ENCODE measurements around the gene ALOX5AP. TPM values are rescaled to one million over a fixed set of nuclear protein-coding genes. Genes with fewer than 3 reads are reported as not detected.

ALOX5AP gene
- total RNA-seq, 2 experiments from 2014 or later, result 40.5 to 42.2 TPM

DNA sequence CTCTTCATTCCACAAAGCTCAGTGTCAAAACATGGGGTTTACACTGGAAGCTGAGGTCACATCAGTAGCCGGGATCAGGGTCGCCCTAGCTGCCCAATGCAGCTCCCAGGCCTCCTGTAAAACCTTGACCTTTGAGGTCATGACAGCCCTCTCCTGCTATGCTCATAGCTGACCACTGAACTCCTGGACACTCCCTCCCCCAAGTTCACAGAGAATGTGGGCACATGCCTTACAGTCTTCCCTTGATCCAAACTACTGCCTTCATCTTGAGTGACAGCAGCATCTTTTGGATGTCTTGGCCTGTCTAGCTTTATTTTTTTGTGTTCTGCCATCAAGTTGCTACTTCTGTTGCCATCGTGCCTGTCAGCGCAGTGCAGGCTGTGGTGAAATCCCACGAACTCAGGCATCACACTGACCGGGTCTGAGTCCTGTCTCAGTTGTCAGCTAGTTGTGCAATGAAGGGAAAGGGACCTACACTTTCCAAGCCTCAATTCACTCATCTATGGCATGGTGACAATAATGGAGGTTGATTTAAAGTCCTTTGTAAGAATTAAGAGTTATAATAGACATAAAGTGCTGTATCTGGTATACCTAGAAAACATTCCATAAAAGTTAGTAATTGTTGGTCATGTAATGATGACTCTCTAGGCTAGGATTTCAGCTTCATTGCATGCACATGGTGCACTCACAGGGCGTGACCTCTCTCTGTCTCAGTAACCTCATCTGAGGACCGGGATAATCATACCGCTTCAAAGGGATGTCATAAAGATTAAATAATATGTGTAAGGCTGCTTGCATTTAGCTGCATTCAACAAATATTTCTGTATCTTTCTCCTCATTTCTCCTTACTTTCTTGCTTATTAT lies 16.4 kb upstream of the ALOX5AP start:
- H3K36me3 Mint-ChIP-seq (ENCODE audit: low read depth), result no peaks in the 10 kb centered on the region
- H3K9me3 Mint-ChIP-seq, result no peaks in the 10 kb centered on the region
- peaks cover 11% of the 10 kb centered on the region for H3K4me1 Mint-ChIP-seq (ENCODE audit: low read depth)
- DNase-seq (no peak), ATAC-seq (no peak)
- intact Hi-C loops (cut with micrococcal nuclease), result no loop called here
- POLR2A ChIA-PET, result no interaction called here
- CTCF ChIA-PET, result interaction anchor here (1.3 to 1.6 kb wide), 2 partner anchors 12 to 19 kb away, joined by 3 to 4 read pairs; no protein-coding TSS in a partner anchor
- TF ChIP-seq, protein P1, sequence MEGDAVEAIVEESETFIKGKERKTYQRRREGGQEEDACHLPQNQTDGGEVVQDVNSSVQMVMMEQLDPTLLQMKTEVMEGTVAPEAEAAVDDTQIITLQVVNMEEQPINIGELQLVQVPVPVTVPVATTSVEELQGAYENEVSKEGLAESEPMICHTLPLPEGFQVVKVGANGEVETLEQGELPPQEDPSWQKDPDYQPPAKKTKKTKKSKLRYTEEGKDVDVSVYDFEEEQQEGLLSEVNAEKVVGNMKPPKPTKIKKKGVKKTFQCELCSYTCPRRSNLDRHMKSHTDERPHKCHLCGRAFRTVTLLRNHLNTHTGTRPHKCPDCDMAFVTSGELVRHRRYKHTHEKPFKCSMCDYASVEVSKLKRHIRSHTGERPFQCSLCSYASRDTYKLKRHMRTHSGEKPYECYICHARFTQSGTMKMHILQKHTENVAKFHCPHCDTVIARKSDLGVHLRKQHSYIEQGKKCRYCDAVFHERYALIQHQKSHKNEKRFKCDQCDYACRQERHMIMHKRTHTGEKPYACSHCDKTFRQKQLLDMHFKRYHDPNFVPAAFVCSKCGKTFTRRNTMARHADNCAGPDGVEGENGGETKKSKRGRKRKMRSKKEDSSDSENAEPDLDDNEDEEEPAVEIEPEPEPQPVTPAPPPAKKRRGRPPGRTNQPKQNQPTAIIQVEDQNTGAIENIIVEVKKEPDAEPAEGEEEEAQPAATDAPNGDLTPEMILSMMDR (IDR thresholded peaks at IDR 0.05), result no peak
- no peaks in the 10 kb centered on the region for H3K27me3 Mint-ChIP-seq
- H3K27ac Mint-ChIP-seq, result no peak overlapping the region
- H3K4me3 Mint-ChIP-seq, result no peak overlapping the region

DNA sequence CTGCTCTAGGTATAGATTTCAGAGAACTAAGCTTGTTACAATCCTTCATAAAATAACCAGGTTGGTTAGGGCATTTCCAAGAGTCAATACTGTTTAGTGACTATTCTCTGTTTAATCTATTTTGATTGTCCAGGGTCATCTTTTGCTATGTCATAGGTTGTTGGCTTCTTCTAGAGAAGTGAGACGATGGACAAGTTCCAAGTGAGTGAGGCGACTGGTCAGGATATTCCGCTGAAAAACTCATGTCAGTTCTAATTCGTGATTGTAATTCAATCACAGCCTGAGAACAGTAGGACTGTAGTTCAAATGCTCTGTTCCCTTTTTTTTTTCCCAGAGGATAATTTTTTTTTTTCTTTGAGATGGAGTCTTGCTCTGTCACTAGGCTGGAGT lies 15.8 kb upstream of the ALOX5AP start:
- ChIA-PET POLR2A (no interaction called here), CTCF (interaction anchor here (1.3 to 1.6 kb wide), 2 partner anchors 13 to 19 kb away, joined by 3 to 4 read pairs; no protein-coding TSS in a partner anchor)
- Mint-ChIP-seq H3K27me3 (no peaks in the 10 kb centered on the region), H3K9me3 (no peaks in the 10 kb centered on the region), H3K4me1 (ENCODE audit: low read depth) (peaks cover 11% of the 10 kb centered on the region), H3K36me3 (ENCODE audit: low read depth) (no peaks in the 10 kb centered on the region), H3K27ac (no peak overlapping the region), H3K4me3 (no peak overlapping the region)
- TF ChIP-seq, protein P1 (IDR thresholded peaks at IDR 0.05), result no peak
- ATAC-seq (no peak), DNase-seq (no peak)
- intact Hi-C loops (cut with micrococcal nuclease), result no loop called here

DNA sequence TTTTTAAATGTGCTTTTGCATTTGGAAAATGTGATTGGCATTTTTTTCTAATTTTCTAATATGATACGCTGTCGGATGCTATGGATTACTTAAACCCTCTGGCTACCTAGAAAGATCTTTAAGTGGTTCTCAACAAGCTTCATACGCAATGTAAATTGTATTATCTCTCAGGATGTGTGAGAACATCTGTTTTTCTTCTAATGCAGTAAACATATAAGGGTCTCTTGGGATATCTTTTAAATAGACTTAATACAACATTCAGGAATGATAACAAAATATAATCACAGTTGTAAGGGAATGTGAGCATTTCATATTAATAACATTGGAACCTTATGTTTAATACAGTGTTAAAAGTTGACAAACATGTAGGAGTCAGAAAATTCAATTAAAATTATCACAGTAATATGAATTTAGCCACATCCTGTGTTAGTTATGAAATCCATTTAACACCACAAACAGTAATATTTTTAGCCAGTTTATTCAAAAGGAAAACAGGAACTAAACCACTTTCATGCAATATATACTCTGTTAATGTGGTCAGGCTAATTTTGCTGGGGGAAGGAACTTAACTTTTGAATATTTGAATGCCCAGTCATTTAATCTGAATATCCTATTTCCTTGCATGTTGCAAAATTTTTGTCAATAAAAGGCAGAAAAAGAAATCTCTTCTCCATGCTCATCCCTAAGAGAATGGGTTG lies 15.0 kb upstream of the ALOX5AP start:
- H3K4me3 Mint-ChIP-seq, result no peak overlapping the region
- TF ChIP-seq, protein P1 (IDR thresholded peaks at IDR 0.05), result no peak
- H3K27ac Mint-ChIP-seq, result no peak overlapping the region
- H3K4me1 Mint-ChIP-seq (ENCODE audit: low read depth), result peaks cover 11% of the 10 kb centered on the region
- POLR2A ChIA-PET, result no interaction called here
- H3K27me3 Mint-ChIP-seq, result no peaks in the 10 kb centered on the region
- peaks cover 2% of the 10 kb centered on the region for H3K9me3 Mint-ChIP-seq
- H3K36me3 Mint-ChIP-seq (ENCODE audit: low read depth), result no peaks in the 10 kb centered on the region
- CTCF ChIA-PET, result interaction anchor here (1.3 to 1.6 kb wide), 2 partner anchors 13 to 18 kb away, joined by 3 to 4 read pairs; no protein-coding TSS in a partner anchor
- peak; percentile 17 for ATAC-seq
- no peak for DNase-seq
- intact Hi-C loops (cut with micrococcal nuclease), result no loop called here

DNA sequence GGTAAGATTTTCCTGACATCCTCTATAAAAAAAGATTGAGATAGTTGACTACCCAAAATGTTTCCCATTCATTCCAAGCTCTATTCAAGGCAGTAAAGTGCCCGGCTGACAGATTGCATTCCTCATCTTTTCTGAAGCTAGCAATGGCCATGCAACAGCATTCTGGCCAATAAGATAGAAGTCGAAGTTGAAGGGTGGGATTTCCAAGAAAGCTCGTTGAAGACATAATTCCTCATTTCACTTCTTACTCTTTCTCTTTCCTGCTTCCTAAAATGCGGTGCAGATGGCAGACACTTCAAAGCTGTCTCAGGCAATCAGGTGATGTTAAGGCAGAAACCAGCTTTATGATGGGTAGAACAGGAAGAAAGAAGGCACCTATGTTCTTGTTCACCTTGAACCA lies 13.4 kb upstream of the ALOX5AP start:
- ATAC-seq (no peak), DNase-seq (no peak)
- Mint-ChIP-seq H3K27me3 (no peaks in the 10 kb centered on the region), H3K27ac (no peak overlapping the region), H3K4me3 (no peak overlapping the region), H3K36me3 (ENCODE audit: low read depth) (no peaks in the 10 kb centered on the region), H3K4me1 (ENCODE audit: low read depth) (peaks cover 11% of the 10 kb centered on the region), H3K9me3 (peaks cover 2% of the 10 kb centered on the region)
- CTCF ChIA-PET, result interaction anchor here (1.1 kb wide), 1 partner anchor 31 kb away, joined by 3 read pairs; no protein-coding TSS in a partner anchor
- POLR2A ChIA-PET, result no interaction called here
- intact Hi-C loops (cut with micrococcal nuclease), result no loop called here
- TF ChIP-seq, protein P1 (IDR thresholded peaks at IDR 0.05), result no peak

DNA sequence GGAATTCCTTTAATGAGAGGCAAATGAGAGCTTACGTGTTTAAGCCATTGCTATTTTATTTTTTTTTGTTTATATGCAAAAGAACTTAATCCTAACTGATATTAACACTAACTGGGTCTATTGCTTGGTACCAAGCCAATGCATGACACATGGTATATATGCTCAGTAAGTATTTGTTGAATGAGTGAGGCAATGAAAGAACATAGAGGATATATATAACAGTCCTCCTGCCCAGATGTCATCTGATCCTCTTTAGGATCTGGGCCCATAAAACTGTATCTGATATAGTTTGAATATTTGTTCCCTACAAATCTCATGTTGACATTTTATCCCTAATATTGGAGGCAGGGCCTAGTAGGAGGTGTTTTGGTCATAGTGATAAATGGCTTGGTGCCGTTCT lies 13.0 kb upstream of the ALOX5AP start:
- Mint-ChIP-seq H3K27ac (no peak overlapping the region), H3K4me1 (ENCODE audit: low read depth) (peaks cover 11% of the 10 kb centered on the region), H3K27me3 (no peaks in the 10 kb centered on the region), H3K4me3 (no peak overlapping the region), H3K36me3 (ENCODE audit: low read depth) (no peaks in the 10 kb centered on the region), H3K9me3 (peaks cover 2% of the 10 kb centered on the region)
- TF ChIP-seq, protein P1 (IDR thresholded peaks at IDR 0.05), result no peak
- ChIA-PET CTCF (interaction anchor here (1.1 kb wide), 1 partner anchor 31 kb away, joined by 3 read pairs; no protein-coding TSS in a partner anchor), POLR2A (no interaction called here)
- intact Hi-C loops (cut with micrococcal nuclease), result no loop called here
- no peak for ATAC-seq
- DNase-seq, result no peak

Measured in activated CD8-positive, alpha-beta T cell treated with anti-CD3 and anti-CD28 coated beads for 36 hours (primary cell).